Neural progenitor cell (in vitro differentiated cells): ENCODE data around the gene SNTA1.

Source experiments
- CTCF ChIP-seq: fragments of 200-600 bp; sonication (generic); IDR thresholded peaks from 2 replicates; pipeline ENCODE4 v1.5.1; 2017; ENCODE audit warnings: antibody characterized with exemption, mild to moderate bottlenecking
- EZH2 ChIP-seq: fragments of 200-600 bp; sonication (generic); IDR thresholded peaks from 2 replicates; pipeline ENCODE4 v1.6.1; 2017; ENCODE audit warnings: antibody characterized with exemption, mild to moderate bottlenecking, moderate library complexity
- EZH2phosphoT487 ChIP-seq: fragments of 200-600 bp; sonication (generic); IDR thresholded peaks from 2 replicates; pipeline ENCODE4 v1.6.1; 2017; ENCODE audit warnings: antibody characterized with exemption

- TF ChIP-seq CTCF: no peak
- no peak for TF ChIP-seq EZH2
- TF ChIP-seq EZH2phosphoT487: no peak
Observed at GRCh38 chr20:33466303-33466646, 22.7 kb upstream of the SNTA1 start.
